Fibroblast of villous mesenchyme (primary cell): ENCODE measurements around the gene RNF10. TPM values are rescaled to one million over a fixed set of nuclear protein-coding genes. Genes with fewer than 3 reads are reported as not detected.

Source experiments
- DNase-seq: peaks from one replicate; pipeline ENCODE4 v3.0.0-alpha.2; 2010; ENCODE audit warnings: low read depth
- H3K4me3 ChIP-seq: 2 replicates; pipeline ENCODE4 v1.5.1; 2011; ENCODE audit warnings: low read depth, mild to moderate bottlenecking, low read length
- CTCF ChIP-seq: IDR thresholded peaks from 2 replicates; pipeline ENCODE4 v1.5.1; 2012; ENCODE audit warnings: low read depth, mild to moderate bottlenecking, low read length; ENCODE audit not compliant: insufficient read depth
- total RNA-seq: library from RNA; depleted of rRNA; stranded (reverse); fragments of >200 nt; gene quantifications from 2 replicates; pipeline ENCODE4 v1.2.3, GENCODE V29; 2012

RNF10 gene
- total RNA-seq, 1 donor: 175 TPM

- TF ChIP-seq CTCF: no peak
- peak overlapping the region; percentile 88 for H3K4me3 ChIP-seq
- DNase-seq: peak; percentile 63
Measured at GRCh38 chr12:120538281-120539156, 4.4 kb downstream of the RNF10 start.

DNA sequence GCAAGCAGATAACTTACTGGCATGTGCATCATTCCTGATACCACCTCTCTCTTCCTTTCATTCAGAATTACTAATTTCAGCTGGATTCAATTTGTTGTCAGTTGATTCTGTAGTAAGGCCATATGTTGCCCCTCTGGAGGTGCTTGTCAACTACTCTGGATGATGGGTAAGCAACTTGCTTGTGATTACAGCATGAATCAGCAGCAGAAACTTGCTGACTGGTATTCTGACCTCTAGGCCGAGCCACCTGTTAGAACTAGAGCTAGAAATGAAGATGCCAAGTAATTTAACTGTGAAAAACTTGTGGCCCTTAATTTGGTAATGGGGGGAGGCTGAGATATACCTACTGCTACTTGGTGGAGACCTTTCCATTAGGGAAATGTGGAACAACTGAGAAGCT lies 5.1 kb downstream of the RNF10 start:
- H3K4me3 ChIP-seq: no peak overlapping the region
- TF ChIP-seq CTCF: no peak
- DNase-seq: peak; percentile 32

- no peak for TF ChIP-seq CTCF
- no peak overlapping the region for H3K4me3 ChIP-seq
- peak; percentile 88 for DNase-seq
Measured at GRCh38 chr12:120540445-120540844, 6.3 kb downstream of the RNF10 start.

- no peak for TF ChIP-seq CTCF
- no peak overlapping the region for H3K4me3 ChIP-seq
- DNase-seq: no peak
Measured at GRCh38 chr12:120542166-120542565, 8.0 kb downstream of the RNF10 start.

DNA sequence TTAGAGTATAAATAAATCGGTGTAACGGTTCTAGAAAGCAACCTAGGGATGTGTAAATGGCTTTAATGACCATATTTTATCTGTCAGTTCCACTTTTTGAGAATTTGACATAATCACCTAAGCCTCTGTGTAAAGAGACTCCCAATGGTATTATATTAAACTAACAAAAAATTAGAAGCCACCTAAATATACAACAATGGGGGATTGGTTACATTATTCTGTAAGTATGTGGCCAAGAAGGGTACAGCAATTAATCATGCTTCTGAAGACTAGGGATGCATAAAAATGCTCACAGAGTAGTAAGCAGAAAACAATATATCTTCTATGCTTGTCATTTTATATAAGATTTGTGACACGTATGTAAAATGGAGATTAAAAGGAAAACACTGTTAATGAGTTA lies 10.5 kb downstream of the RNF10 start:
- no peak for DNase-seq
- no peak overlapping the region for H3K4me3 ChIP-seq
- TF ChIP-seq CTCF: no peak

- no peak for DNase-seq
- no peak overlapping the region for H3K4me3 ChIP-seq
- TF ChIP-seq CTCF: no peak
Measured at GRCh38 chr12:120546050-120546386, 11.9 kb downstream of the RNF10 start.

DNA sequence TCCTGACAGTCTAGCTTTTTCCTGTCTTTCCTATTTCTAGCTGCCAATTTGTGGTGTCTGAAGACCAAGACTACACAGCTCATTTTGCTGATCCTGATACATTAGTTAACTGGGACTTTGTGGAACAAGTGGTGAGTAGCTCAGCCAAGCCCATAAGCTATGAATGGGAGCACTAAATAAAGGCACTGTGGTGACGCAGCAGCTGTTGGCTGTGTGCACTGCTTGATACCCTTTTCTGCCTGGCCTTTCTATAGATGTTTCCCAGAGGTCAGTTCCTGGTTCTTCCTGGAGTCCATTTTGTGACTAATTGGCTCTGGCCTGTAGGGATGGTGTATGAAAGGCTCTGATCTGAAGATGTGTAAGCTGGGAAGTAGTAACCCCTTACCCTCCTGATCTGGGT lies 20.5 kb downstream of the RNF10 start:
- no peak for TF ChIP-seq CTCF
- no peak overlapping the region for H3K4me3 ChIP-seq
- DNase-seq: no peak
